HUES64 (cell line): ENCODE measurements around the gene RNF167.

Source experiments
- H3K27ac ChIP-seq: 2 replicates; pipeline ENCODE4 v1.7.0; 2013; ENCODE audit warnings: low read depth, low read length, inconsistent platforms
- H3K27me3 ChIP-seq: 2 replicates; pipeline ENCODE4 v1.6.1; 2013; ENCODE audit warnings: mild to moderate bottlenecking, low read length; ENCODE audit not compliant: insufficient read depth
- H3K36me3 ChIP-seq: 2 replicates; pipeline ENCODE4 v1.6.1; 2013; ENCODE audit warnings: mild to moderate bottlenecking, low read length; ENCODE audit not compliant: insufficient read depth
- H3K4me1 ChIP-seq: 2 replicates; pipeline ENCODE4 v1.6.1; 2013; ENCODE audit warnings: mild to moderate bottlenecking, low read length, moderate library complexity; ENCODE audit not compliant: insufficient read depth
- H3K4me3 ChIP-seq: 2 replicates; pipeline ENCODE4 v1.5.1; 2013; ENCODE audit warnings: mild to moderate bottlenecking, low read length, moderate library complexity
- H3K9ac ChIP-seq: 2 replicates; pipeline ENCODE4 v1.6.1; 2013; ENCODE audit warnings: mild to moderate bottlenecking, low read depth, low read length
- H3K9me3 ChIP-seq: 2 replicates; pipeline ENCODE4 v1.6.1; 2013; ENCODE audit warnings: low read depth, low read length; ENCODE audit not compliant: insufficient read depth
- WGBS: fragments of 150-250, 120-280 bp; methylation state at CpG from one replicate; pipeline ENCODE4 v1.1.7; 2013; ENCODE audit warnings: missing lambda C conversion rate; 5-methylcytosine and 5-hydroxymethylcytosine counted together

The RNF167 gene

DNA sequence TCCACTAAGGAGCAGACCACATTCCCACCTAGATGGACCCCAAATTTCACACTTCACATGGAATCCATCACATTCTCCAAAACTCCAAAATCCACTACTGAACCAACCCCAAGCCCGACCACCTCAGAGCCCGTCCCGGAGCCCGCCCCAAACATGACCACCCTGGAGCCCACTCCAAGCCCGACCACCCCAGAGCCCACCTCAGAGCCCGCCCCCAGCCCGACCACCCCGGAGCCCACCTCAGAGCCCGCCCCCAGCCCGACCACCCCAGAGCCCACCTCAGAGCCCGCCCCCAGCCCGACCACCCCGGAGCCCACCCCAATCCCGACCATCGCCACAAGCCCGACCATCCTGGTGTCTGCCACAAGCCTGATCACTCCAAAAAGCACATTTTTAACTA lies 6.4 kb upstream of the RNF167 start:
- Histone ChIP-seq H3K9ac (no peak overlapping the region), H3K36me3 (peaks cover 21% of the 10 kb centered on the region)
- 92% methylated on average over 16 of the region's 16 CpGs for WGBS

DNA sequence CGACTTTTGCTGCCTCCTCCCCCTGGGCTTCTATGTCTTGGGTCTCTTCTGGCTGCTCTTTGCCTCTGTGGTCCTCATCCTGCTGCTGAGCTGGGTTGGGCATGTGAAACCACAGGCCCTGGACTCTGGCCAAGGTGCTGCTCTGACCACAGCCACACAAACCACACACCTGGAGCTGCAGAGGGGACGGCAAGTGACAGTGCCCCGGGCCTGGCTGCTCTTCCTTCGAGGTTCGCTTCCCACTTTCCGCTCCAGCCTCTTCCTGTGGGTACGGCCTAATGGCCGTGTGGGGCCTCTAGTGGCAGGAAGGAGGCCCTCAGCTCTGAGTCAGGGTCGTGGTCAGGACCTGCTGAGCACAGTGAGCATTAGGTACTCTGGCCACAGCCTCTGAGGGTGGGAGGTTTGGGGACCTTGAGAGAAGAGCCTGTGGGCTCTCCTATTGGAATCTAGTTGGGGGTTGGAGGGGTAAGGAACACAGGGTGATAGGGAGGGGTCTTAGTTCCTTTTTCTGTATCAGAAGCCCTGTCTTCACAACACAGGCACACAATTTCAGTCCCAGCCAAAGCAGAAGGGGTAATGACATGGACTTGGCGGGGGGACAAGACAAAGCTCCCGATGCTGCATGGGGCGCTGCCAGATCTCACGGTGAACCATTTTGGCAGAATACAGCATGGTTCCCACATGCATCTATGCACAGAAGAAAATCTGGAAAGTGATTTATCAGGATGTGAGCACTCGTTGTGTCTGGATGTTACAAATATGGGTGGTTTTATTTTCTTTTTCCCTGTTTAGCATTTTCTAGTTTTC lies 5.7 kb upstream of the RNF167 start:
- Histone ChIP-seq H3K4me1 (peaks cover 9% of the 10 kb centered on the region; the same call in 1 of the 2 replicates), H3K27ac (0 out of 2 replicates have a peak overlapping the region, but pooled peaks have one; percentile 6), H3K36me3 (peaks cover 21% of the 10 kb centered on the region), H3K4me3 (no peak overlapping the region), H3K27me3 (no peaks in the 10 kb centered on the region), H3K9ac (no peak overlapping the region), H3K9me3 (no peaks in the 10 kb centered on the region)
- 67% methylated on average over 14 of the region's 14 CpGs for WGBS

More for the DNA sequence above, 6.4 kb upstream of the RNF167 start:
- Histone ChIP-seq H3K27ac (no peak overlapping the region), H3K4me1 (peaks cover 3% of the 10 kb centered on the region; the same call in 1 of the 2 replicates), H3K27me3 (no peaks in the 10 kb centered on the region), H3K4me3 (no peak overlapping the region), H3K9me3 (no peaks in the 10 kb centered on the region)

- Histone ChIP-seq H3K27ac (no peak overlapping the region), H3K27me3 (no peaks in the 10 kb centered on the region), H3K4me1 (peaks cover 9% of the 10 kb centered on the region; the same call in 1 of the 2 replicates), H3K9me3 (no peaks in the 10 kb centered on the region), H3K4me3 (no peak overlapping the region), H3K36me3 (peaks cover 21% of the 10 kb centered on the region), H3K9ac (no peak overlapping the region)
These were observed 4.4 kb upstream of the RNF167 start for GRCh38 chr17:4935650-4936049.

GRCh38 chr17:4936436-4936835 lies 3.6 kb upstream of the RNF167 start:
- no peaks in the 10 kb centered on the region for H3K27me3 ChIP-seq
- peaks cover 21% of the 10 kb centered on the region for H3K36me3 ChIP-seq
- no peak overlapping the region for H3K4me3 ChIP-seq
- H3K4me1 ChIP-seq = peaks cover 13% of the 10 kb centered on the region; the same call in 1 of the 2 replicates
- 93% methylated on average over 3 of the region's 3 CpGs for WGBS
- no peaks in the 10 kb centered on the region for H3K9me3 ChIP-seq
- H3K27ac ChIP-seq = no peak overlapping the region
- no peak overlapping the region for H3K9ac ChIP-seq

DNA sequence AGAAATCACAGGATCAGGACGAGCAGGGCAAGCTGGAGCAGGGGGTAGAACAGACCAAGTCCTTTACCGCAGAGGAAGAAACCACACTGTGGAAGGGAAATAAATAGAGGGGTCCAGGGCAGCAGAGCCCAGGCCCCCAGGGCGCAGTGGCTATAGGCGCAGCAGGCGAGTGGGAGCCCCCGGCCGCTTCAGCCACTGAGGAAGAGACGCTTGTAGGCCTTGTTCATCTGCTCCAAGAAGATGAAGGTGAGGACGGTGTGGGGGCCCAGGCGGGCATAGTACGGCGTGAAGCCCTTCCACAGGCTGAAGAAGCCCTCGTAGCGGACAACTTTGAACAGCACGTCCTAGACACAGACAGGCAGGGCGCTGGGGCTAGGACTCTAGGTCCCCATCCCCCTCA lies 2.5 kb upstream of the RNF167 start:
- peaks cover 29% of the 10 kb centered on the region for H3K36me3 ChIP-seq
- H3K27me3 ChIP-seq = no peaks in the 10 kb centered on the region
- no peak overlapping the region for H3K4me3 ChIP-seq
- peaks cover 13% of the 10 kb centered on the region; the same call in 1 of the 2 replicates for H3K4me1 ChIP-seq
- no peak overlapping the region for H3K9ac ChIP-seq
- WGBS = 95% methylated on average over 16 of the region's 16 CpGs
- no peak overlapping the region for H3K27ac ChIP-seq
- H3K9me3 ChIP-seq = no peaks in the 10 kb centered on the region

- Histone ChIP-seq H3K9me3 (no peaks in the 10 kb centered on the region), H3K4me3 (no peak overlapping the region), H3K27ac (no peak overlapping the region), H3K4me1 (peaks cover 13% of the 10 kb centered on the region; the same call in 1 of the 2 replicates), H3K36me3 (peaks cover 34% of the 10 kb centered on the region), H3K27me3 (no peaks in the 10 kb centered on the region), H3K9ac (peak overlapping the region; percentile 89)
- whole genome bisulfite sequencing = 92% methylated on average over 11 of the region's 11 CpGs
These were observed 2.0 kb upstream of the RNF167 start for GRCh38 chr17:4938069-4938491.

DNA sequence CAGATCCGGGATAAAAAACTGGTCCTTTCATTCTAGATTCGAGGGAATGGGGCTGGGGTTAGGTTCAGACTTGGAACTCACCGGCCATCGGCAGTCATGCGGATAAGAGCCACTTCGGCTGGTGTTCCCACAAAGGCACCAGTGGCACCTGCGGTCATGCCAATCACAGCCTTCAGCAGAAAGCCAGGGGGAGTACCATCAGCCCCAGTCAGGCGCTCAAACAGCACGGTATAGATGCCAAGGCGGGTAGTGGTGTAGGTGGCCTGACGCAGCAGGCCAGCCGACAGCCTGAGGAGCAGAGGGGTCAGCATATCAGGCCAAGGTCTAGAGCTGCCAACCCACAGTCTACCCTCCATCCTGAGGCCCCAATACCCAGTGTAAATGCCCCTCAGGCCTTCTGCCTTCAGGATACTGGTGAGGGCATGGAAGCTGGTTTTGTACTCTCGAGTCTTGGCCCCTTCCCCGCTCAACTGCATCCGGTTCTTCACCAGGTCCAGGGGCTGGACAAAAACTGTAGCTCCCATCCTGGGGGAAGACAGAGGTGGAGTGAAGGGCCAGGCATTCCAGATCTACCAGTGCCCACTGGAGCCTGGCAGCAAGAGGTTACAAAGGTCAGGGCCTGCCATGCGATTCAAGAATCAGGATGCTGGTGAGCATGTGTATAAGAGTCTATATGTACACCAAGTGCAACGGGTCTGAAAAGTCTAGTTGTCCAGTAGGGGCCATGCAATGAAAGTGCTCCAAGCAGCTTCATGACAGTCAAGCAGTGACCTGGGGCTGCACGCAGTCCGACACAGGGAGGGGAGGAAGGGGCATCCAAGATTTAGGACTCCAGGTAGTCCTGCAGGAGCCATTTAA lies 1.2 kb upstream of the RNF167 start:
- H3K27me3 ChIP-seq = no peaks in the 10 kb centered on the region
- H3K27ac ChIP-seq = peak overlapping the region; percentile 90
- H3K36me3 ChIP-seq = peaks cover 43% of the 10 kb centered on the region
- peak overlapping the region; percentile 89 for H3K9ac ChIP-seq
- H3K4me1 ChIP-seq = peaks cover 13% of the 10 kb centered on the region; the same call in 1 of the 2 replicates
- H3K9me3 ChIP-seq = no peaks in the 10 kb centered on the region
- peak overlapping the region; percentile 70 for H3K4me3 ChIP-seq
- WGBS = 70% methylated on average over 19 of the region's 19 CpGs

GRCh38 chr17:4939546-4939795 lies 597 bp upstream of the RNF167 start:
- Histone ChIP-seq H3K36me3 (peaks cover 48% of the 10 kb centered on the region), H3K9ac (peak overlapping the region; percentile 89), H3K4me3 (peak overlapping the region; percentile 70), H3K27me3 (no peaks in the 10 kb centered on the region), H3K9me3 (no peaks in the 10 kb centered on the region), H3K4me1 (peaks cover 13% of the 10 kb centered on the region; the same call in 1 of the 2 replicates), H3K27ac (peak overlapping the region; percentile 90)
- 1% methylated on average over 16 of the region's 16 CpGs for WGBS

- Histone ChIP-seq H3K9ac (peak overlapping the region; percentile 89), H3K27ac (peak overlapping the region; percentile 90), H3K36me3 (peaks cover 60% of the 10 kb centered on the region), H3K4me1 (peaks cover 23% of the 10 kb centered on the region; the same call in 1 of the 2 replicates), H3K4me3 (peak overlapping the region; percentile 70), H3K27me3 (no peaks in the 10 kb centered on the region), H3K9me3 (no peaks in the 10 kb centered on the region)
- 3% methylated on average over 29 of the region's 29 CpGs for WGBS
These were observed 669 bp downstream of the RNF167 start for GRCh38 chr17:4940555-4941318.

- H3K9me3 ChIP-seq = no peaks in the 10 kb centered on the region
- H3K4me3 ChIP-seq = peak overlapping the region; percentile 70
- peak overlapping the region; percentile 90; the same call in 1 of the 2 replicates for H3K27ac ChIP-seq
- peaks cover 27% of the 10 kb centered on the region; the same call in 1 of the 2 replicates for H3K4me1 ChIP-seq
- peak overlapping the region; percentile 89 for H3K9ac ChIP-seq
- 83% methylated on average over 4 of the region's 4 CpGs for WGBS
- H3K27me3 ChIP-seq = no peaks in the 10 kb centered on the region
- H3K36me3 ChIP-seq = peaks cover 66% of the 10 kb centered on the region
These were observed 1.2 kb downstream of the RNF167 start for GRCh38 chr17:4941319-4941610.
